ENCODE data around the gene DUS3L. TPM values are rescaled to one million over a fixed set of nuclear protein-coding genes. Genes with fewer than 3 reads are reported as not detected.
"Not testable (repeated sequence)": the region's sequence is repeated elsewhere in the genome, so short reads cannot be mapped to it uniquely, and the experiment has no call there.

DUS3L gene
- total RNA-seq, 4 donors from 2014 or later: 30.6 to 46.1 (median 37.1) TPM

DNA sequence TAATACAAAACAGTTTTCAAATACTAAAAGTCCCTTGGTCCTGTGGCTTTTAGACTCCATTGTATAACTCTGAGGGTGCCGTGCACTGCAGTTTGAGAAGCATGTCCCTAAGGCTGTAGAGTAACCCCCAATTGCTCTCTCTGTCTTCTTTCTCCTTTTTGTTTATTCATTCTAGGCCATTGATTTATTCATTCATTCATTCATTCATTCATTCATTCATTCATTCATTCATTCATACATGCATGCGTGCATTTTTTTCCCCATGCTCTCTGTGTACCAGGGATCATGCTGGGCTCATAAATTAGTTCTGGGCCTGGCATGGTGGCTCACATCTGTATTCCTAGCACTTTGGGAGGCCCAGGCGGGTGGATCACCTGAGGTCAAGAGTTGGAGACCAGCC lies 25.7 kb downstream of the DUS3L start:
- TF ChIP-seq CTCF (IDR thresholded peaks at IDR 0.05) (no peak), POLR2A (IDR thresholded peaks at IDR 0.05) (no peak)
- no peaks in the 10 kb centered on the region for H3K27me3 ChIP-seq
- H3K4me1 ChIP-seq: no peaks in the 10 kb centered on the region
- H3K27ac ChIP-seq: no peak overlapping the region
- no peaks in the 10 kb centered on the region for H3K36me3 ChIP-seq
- intact Hi-C loops (cut with DNase I; ENCODE audit: low total_unique reads): no loop called here
- no peak overlapping the region for H3K4me3 ChIP-seq
- H3K9me3 ChIP-seq: no peaks in the 10 kb centered on the region
- no peak for DNase-seq

GRCh38 chr19:5762608-5763217 lies 28.2 kb downstream of the DUS3L start:
- intact Hi-C loops (cut with DNase I; ENCODE audit: low total_unique reads): no loop called here

GRCh38 chr19:5753743-5754142 lies 37.2 kb downstream of the DUS3L start:
- no peaks in the 10 kb centered on the region for H3K36me3 ChIP-seq
- no peaks in the 10 kb centered on the region for H3K4me1 ChIP-seq
- TF ChIP-seq POLR2A (IDR thresholded peaks at IDR 0.05): no peak
- no peaks in the 10 kb centered on the region for H3K9me3 ChIP-seq
- DNase-seq: no peak
- no peak overlapping the region for H3K27ac ChIP-seq
- intact Hi-C loops (cut with DNase I; ENCODE audit: low total_unique reads): no loop called here
- no peaks in the 10 kb centered on the region for H3K27me3 ChIP-seq
- H3K4me3 ChIP-seq: no peak overlapping the region

More at GRCh38 chr19:5762608-5763217, 28.2 kb downstream of the DUS3L start:
- no peak for TF ChIP-seq POLR2A (IDR thresholded peaks at IDR 0.05)
- no peak for TF ChIP-seq CTCF (IDR thresholded peaks at IDR 0.05)
- Histone ChIP-seq H3K27ac (no peak overlapping the region), H3K9me3 (no peaks in the 10 kb centered on the region), H3K27me3 (no peaks in the 10 kb centered on the region), H3K4me3 (no peak overlapping the region), H3K36me3 (no peaks in the 10 kb centered on the region), H3K4me1 (no peaks in the 10 kb centered on the region)
- DNase-seq: no peak

DNA sequence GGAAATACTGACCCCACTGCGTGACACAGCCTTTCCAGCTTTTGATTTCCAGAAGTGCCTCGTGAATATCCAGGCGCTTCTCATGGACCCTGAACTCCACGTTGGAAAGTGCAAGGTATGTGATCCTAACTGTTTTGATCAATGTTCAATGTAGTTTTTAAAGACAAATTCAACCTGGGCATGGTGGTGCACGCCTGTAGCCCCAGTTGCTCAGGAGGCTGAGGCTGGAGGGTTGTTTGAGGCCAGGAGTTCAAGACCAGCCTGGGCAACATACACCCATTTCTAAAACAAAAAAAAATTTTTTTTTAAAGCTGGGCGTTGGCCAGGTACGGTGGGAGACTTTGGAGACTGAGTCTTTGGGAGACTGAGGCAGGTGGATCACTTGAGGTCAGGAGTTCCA lies 39.3 kb downstream of the DUS3L start:
- Histone ChIP-seq H3K9me3 (no peaks in the 10 kb centered on the region), H3K27me3 (no peaks in the 10 kb centered on the region), H3K4me1 (no peaks in the 10 kb centered on the region), H3K27ac (no peak overlapping the region), H3K4me3 (no peak overlapping the region), H3K36me3 (no peaks in the 10 kb centered on the region)
- TF ChIP-seq POLR2A (IDR thresholded peaks at IDR 0.05) (no peak), CTCF (IDR thresholded peaks at IDR 0.05) (no peak)
- intact Hi-C loops (cut with DNase I; ENCODE audit: low total_unique reads): no loop called here
- no peak for DNase-seq

GRCh38 chr19:5749505-5749904 lies 41.5 kb downstream of the DUS3L start:
- H3K4me3 ChIP-seq: no peak overlapping the region
- no peak overlapping the region for H3K27ac ChIP-seq
- TF ChIP-seq CTCF (IDR thresholded peaks at IDR 0.05) (no peak), POLR2A (IDR thresholded peaks at IDR 0.05) (no peak)
- no peaks in the 10 kb centered on the region for H3K36me3 ChIP-seq
- no peak for DNase-seq
- no peaks in the 10 kb centered on the region for H3K9me3 ChIP-seq
- H3K4me1 ChIP-seq: no peaks in the 10 kb centered on the region
- no peaks in the 10 kb centered on the region for H3K27me3 ChIP-seq
- intact Hi-C loops (cut with DNase I; ENCODE audit: low total_unique reads): no loop called here

DNA sequence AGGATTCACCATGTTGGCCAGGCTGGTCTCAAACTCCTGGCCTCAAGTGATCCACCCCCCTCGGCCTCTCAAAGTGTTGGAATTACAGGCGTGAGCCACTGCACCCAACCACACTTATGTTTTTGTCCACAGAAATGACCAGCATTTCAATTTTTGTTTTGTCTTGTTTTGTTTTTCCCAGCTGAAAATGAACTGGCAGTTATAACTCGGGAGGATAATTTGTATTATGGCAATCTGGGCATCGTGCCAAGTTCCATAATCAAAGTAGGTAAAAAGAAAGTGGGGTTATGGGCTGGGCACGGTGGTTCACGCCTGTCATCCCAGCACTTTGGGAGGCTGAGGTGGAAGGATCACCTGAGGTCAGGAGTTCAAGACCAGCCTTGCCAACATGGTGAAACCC lies 42.0 kb downstream of the DUS3L start:
- H3K9me3 ChIP-seq; H3K36me3 ChIP-seq; H3K4me3 ChIP-seq; H3K4me1 ChIP-seq; H3K27me3 ChIP-seq; H3K27ac ChIP-seq; DNase-seq; intact Hi-C loops (cut with DNase I; ENCODE audit: low total_unique reads): not testable (repeated sequence)

DNA sequence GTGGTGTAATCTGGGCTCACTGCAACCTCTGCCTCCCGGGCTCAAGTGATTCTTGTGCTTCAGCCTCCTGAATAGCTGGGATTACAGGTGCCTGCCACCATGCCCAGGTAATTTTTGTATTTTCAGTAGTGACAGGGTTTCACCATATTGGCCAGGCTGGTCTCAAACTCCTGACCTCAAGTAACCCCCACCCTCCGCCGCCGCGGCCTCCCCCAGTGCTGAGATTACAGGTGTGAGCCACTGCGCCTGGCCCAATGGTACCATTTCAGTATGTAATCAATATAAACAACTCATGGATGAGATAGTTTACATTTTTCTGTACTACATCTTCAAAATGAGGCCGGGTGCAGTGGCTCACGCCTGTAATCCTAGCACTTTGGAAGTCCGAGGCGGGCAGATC lies 46.0 kb downstream of the DUS3L start:
- H3K4me3 ChIP-seq; H3K4me1 ChIP-seq; DNase-seq; intact Hi-C loops (cut with DNase I; ENCODE audit: low total_unique reads); H3K36me3 ChIP-seq; H3K27me3 ChIP-seq; H3K27ac ChIP-seq; H3K9me3 ChIP-seq: not testable (repeated sequence)
